ENCODE data around the gene LRRC8D.
A peak's percentile ranks its signal among the peaks of the same experiment; 100 is the strongest.

The LRRC8D gene

GRCh38 chr1:89878256-89878655 is 57.4 kb downstream of the LRRC8D start:
- TF ChIP-seq CTCF (IDR thresholded peaks at IDR 0.05; ENCODE audit: low read depth, low read length): no peak
- no peak for DNase-seq (ENCODE audit: low read depth in 2 of 2)
- H3K4me3 ChIP-seq (replicated peaks in 1 of 2; ENCODE audit: low read depth in 2 of 2, low read length in 2 of 2): no peak overlapping the region

- no peak for TF ChIP-seq CTCF (IDR thresholded peaks at IDR 0.05; ENCODE audit: low read depth, low read length)
- DNase-seq (ENCODE audit: low read depth in 2 of 2): no peak
These were observed 59.8 kb downstream of the LRRC8D start for GRCh38 chr1:89880679-89881078.

GRCh38 chr1:89881415-89882058 is 60.7 kb downstream of the LRRC8D start:
- no peak for TF ChIP-seq CTCF (IDR thresholded peaks at IDR 0.05; ENCODE audit: low read depth, low read length)
- DNase-seq (ENCODE audit: low read depth in 2 of 2): no peak
- H3K4me3 ChIP-seq (replicated peaks in 1 of 2; ENCODE audit: low read depth in 2 of 2, low read length in 2 of 2): no peak overlapping the region

More at GRCh38 chr1:89880679-89881078, 59.8 kb downstream of the LRRC8D start:
- no peak overlapping the region for H3K4me3 ChIP-seq (replicated peaks in 1 of 2; ENCODE audit: low read depth in 2 of 2, low read length in 2 of 2)

GRCh38 chr1:89882348-89883029 is 61.7 kb downstream of the LRRC8D start:
- DNase-seq (ENCODE audit: low read depth in 2 of 2): no peak
- no peak overlapping the region for H3K4me3 ChIP-seq (replicated peaks in 1 of 2; ENCODE audit: low read depth in 2 of 2, low read length in 2 of 2)
- no peak for TF ChIP-seq CTCF (IDR thresholded peaks at IDR 0.05; ENCODE audit: low read depth, low read length)

- H3K4me3 ChIP-seq (replicated peaks in 1 of 2; ENCODE audit: low read depth in 2 of 2, low read length in 2 of 2): no peak overlapping the region
- no peak for TF ChIP-seq CTCF (IDR thresholded peaks at IDR 0.05; ENCODE audit: low read depth, low read length)
- no peak for DNase-seq (ENCODE audit: low read depth in 2 of 2)
These were observed 62.2 kb downstream of the LRRC8D start for GRCh38 chr1:89883030-89883379.

- DNase-seq (ENCODE audit: low read depth in 2 of 2): peak; percentile 65 to 68
- TF ChIP-seq CTCF (IDR thresholded peaks at IDR 0.05; ENCODE audit: low read depth, low read length): no peak
- no peak overlapping the region for H3K4me3 ChIP-seq (replicated peaks in 1 of 2; ENCODE audit: low read depth in 2 of 2, low read length in 2 of 2)
These were observed 64.1 kb downstream of the LRRC8D start for GRCh38 chr1:89884718-89885596.

All from cardiac fibroblast (primary cell).